ENCODE data around the gene GRK1. TPM values are rescaled to one million over a fixed set of nuclear protein-coding genes. Genes with fewer than 3 reads are reported as not detected.

Gene GRK1
- total and polyA plus RNA-seq, 2 of the 8 experiments (the other 6 are each of a cell fraction or from before 2014, with no cell fraction given): 0.12 TPM; not detected in 1

DNA sequence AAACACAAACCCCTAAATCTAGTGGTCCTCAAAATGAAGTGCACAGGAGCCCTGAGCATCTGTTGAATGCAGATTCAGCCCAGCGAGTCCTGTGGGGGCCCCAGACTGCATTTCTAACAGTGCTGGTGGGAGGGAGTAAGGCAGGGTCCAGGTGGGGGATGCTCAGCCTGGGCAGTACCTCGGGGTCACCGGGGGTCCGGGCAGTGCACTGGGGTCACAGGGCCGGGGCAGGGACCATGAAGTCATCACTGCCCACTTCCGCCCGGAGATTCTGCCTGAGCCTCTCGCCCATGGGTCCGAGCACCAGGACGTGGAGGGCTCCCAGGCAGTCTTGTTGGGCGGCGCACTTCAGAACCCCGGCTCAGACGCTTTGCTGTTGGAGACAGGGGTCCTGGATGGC, 8.2 kb upstream of the GRK1 start:
- CTCF ChIA-PET (ENCODE audit: partially characterized antibody): no interaction called here
- H4K5ac ChIP-seq (ENCODE audit: insufficient read length, low read depth, low read length): no peak overlapping the region
- no peak overlapping the region for H3K23ac ChIP-seq (ENCODE audit: insufficient read length)
- no peak overlapping the region for H3K56ac ChIP-seq (replicated peaks; ENCODE audit: insufficient read length, low read depth, low read length)
- H2BK15ac ChIP-seq (ENCODE audit: low read length): no peak overlapping the region
- H2BK12ac ChIP-seq (ENCODE audit: low read depth, low read length): no peak overlapping the region
- H3K36me3 ChIP-seq (ENCODE audit: control insufficient read depth in 2 of 4, insufficient read depth in 4 of 4, low read length in 3 of 4): no peaks in the 10 kb centered on the region
- H3K9me3 ChIP-seq (ENCODE audit: insufficient read depth in 2 of 2, low read depth in 1 of 2, low read length in 1 of 2): no peaks in the 10 kb centered on the region
- no peak overlapping the region for H2BK20ac ChIP-seq (ENCODE audit: low read length)
- no peak overlapping the region for H4K8ac ChIP-seq (ENCODE audit: extremely low read depth, insufficient read depth, low read length)
- no peak overlapping the region for H2BK5ac ChIP-seq (ENCODE audit: low read depth, low read length)
- no peaks in the 10 kb centered on the region for H3K79me2 ChIP-seq (ENCODE audit: control insufficient read depth in 1 of 2, insufficient read depth in 2 of 2, low read length in 2 of 2)
- no peak overlapping the region for H3K18ac ChIP-seq (ENCODE audit: extremely low read depth, low read length)
- no peaks in the 10 kb centered on the region for H3K27me3 ChIP-seq (replicated peaks in 1 of 4; ENCODE audit: control insufficient read depth in 3 of 4, extremely low read depth in 1 of 4, insufficient read depth in 3 of 4, low read length in 3 of 4)
- no peaks in the 10 kb centered on the region for H4K20me1 ChIP-seq (replicated peaks in 1 of 2; ENCODE audit: control insufficient read depth in 1 of 2, insufficient read depth in 2 of 2, low read length in 2 of 2)
- H3K23me2 ChIP-seq (ENCODE audit: low read depth, low read length): no peaks in the 10 kb centered on the region
- no peak overlapping the region for H2BK120ac ChIP-seq (replicated peaks; ENCODE audit: low read depth, low read length)
- H2AFZ ChIP-seq (ENCODE audit: low read length): no peak overlapping the region
- H3K14ac ChIP-seq (ENCODE audit: insufficient read length): no peak overlapping the region
- DNase-seq (ENCODE audit: low read depth in 1 of 2, low spot score in 2 of 2): no peak
- no peak overlapping the region for H3K4me3 ChIP-seq (ENCODE audit: extremely low read depth in 1 of 4, insufficient read depth in 2 of 4, low read depth in 3 of 4, low read length in 4 of 4)
- no peaks in the 10 kb centered on the region for H3K4me1 ChIP-seq (replicated peaks in 1 of 4; ENCODE audit: control insufficient read depth in 3 of 4, insufficient read depth in 4 of 4, low read length in 3 of 4)
- TF ChIP-seq CREB1 (IDR thresholded peaks at IDR 0.05): no peak
- H4K91ac ChIP-seq (replicated peaks; ENCODE audit: insufficient read length, low read length): no peak overlapping the region
- H2AK5ac ChIP-seq (ENCODE audit: low read depth, low read length): no peak overlapping the region
- WGBS, 2 experiments (ENCODE audit: extremely low coverage in 1 of 2, insufficient coverage in 1 of 2, insufficient read length in 1 of 2, insufficient replicate concordance in 2 of 2, low coverage in 1 of 2, low lambda C conversion rate in 2 of 2, missing lambda C conversion rate in 1 of 2): 84% methylated on average over 6 of the region's 14 CpGs; no CpG with 5 or more reads in 1 of the 2 experiments
- H3K79me1 ChIP-seq (ENCODE audit: low read depth, low read length): no peaks in the 10 kb centered on the region
- H3K4ac ChIP-seq (replicated peaks; ENCODE audit: insufficient read length, low read depth, low read length): no peak overlapping the region
- H3K9ac ChIP-seq (replicated peaks in 1 of 4; ENCODE audit: extremely low read depth in 1 of 4, low read depth in 3 of 4, low read length in 3 of 4): no peak overlapping the region
- no peak overlapping the region for H3K27ac ChIP-seq (ENCODE audit: low read depth, low read length)
- no peak overlapping the region for H3K4me2 ChIP-seq (ENCODE audit: insufficient read depth in 1 of 2, low read depth in 2 of 2, low read length in 2 of 2)
- no peak for FAIRE-seq
- POLR2A ChIA-PET (ENCODE audit: partially characterized antibody): no interaction called here
